NOMO-1 treated with DMSO at 0.1 percent for 48 hours (cell line): ENCODE results near the gene C1orf21.

Experiments
- DNase-seq: peaks from one replicate; lab custom pipeline; 2025; ENCODE audit not compliant: unreplicated experiment; lab: John Stamatoyannopoulos, UW

C1orf21 gene

GRCh38 chr1:184443201-184443600, 56.4 kb downstream of the C1orf21 start:
- DNase-seq, result no peak

DNA sequence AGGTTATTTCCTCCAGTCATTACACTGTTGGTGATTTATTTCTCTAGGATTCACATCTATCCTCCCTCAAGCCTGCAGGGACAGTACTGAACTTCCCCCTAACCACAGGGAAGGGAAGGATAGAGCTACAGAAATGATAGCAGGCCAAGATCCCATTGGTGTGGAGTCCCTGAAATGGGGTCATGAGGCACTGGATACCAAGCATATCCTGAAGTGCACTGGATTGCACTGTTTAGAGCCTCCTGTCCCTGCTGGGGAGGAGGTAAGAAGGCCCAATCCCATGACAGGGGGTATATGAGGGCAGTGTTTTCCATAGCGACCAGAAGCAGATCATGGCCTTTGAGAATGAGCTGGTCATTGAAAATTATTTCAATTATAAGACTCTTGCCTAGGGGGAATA, 56.8 kb downstream of the C1orf21 start:
- no peak for DNase-seq

DNA sequence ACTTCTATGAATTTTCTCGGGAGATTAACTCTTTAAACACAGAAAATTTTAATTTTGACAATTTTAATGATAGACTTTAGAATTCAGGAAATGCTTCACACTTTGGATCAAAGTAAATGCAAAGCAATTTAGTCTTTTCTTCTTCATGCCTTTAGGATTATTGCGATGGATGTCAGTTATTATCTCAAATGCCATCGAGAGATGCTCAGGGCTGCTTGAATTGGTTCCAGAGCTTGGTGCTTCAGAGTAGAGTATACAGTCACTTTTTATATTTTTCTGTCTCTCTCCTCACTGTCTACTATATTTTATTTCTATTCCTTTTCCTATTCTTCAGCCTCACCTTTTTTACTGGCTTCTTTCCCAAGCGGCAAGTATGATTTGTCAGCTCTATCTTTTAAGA, 59.2 kb downstream of the C1orf21 start:
- DNase-seq, result no peak

DNA sequence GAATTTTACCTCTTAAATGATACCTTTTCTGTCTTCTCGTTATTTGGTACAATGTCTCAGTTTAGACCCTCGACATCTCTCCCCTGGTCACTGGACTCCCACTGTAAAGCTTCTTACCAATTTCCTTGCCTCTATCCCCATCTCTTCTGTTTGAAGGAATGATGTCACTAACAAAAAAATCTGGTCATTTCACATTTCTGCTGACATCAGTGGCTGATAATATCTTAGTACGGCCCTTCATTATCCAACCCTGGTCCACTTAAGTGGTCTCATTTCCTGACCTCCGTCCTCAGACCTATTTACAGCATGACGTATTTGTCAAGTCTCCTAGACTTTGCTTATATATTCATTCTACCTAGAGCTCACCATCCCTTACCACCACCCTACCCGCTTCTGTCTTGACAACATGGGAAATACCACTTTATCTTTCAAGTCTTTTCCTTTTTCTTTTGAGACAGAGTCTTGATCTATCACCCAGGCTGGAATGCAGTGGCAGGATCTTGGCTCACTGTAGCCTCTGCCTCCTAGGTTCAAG, 60.9 kb downstream of the C1orf21 start:
- no peak for DNase-seq

GRCh38 chr1:184449916-184450315, 63.1 kb downstream of the C1orf21 start:
- DNase-seq, result no peak

DNA sequence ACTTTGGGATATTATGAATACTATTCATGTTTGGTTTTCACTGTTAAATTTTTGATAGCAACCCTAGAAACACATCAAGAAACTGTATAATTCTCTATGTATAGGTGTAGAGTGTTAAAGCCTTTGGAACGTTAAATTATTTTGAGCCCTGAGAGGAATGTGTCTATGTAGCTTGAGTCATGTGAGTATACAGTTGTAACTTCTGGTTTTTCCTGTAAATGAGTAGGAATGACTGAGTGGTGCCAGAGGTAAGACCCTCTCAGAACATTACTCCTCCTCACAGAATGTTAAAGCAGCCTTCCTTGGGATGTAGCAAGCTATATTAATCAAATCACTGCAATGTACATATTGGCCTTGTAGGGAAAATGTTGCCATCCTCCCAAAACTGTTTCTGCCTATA, 69.0 kb downstream of the C1orf21 start:
- no peak for DNase-seq

GRCh38 chr1:184456189-184456588, 69.4 kb downstream of the C1orf21 start:
- DNase-seq, result peak; percentile 88

- no peak for DNase-seq
Measured at GRCh38 chr1:184457500-184457899, 70.7 kb downstream of the C1orf21 start.

DNA sequence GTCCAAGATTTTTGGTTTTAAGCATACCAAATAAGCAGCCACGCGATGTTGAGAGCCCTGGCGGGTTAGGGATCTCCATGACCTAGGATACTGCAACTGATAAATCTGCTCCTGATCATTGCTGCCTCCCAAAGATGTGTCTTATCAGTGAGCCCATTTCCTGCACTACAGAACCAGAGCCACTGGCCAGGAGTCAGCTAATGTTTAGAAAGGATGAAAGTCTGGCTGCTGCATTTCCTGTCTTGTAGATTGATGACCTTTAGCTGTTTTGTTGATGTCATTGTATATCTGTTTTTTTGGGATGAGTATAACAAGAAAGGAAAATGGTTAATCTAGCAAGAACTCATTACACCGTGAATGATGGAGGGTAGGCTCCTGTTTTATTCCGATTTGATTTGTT, 74.5 kb downstream of the C1orf21 start:
- DNase-seq, result no peak

DNA sequence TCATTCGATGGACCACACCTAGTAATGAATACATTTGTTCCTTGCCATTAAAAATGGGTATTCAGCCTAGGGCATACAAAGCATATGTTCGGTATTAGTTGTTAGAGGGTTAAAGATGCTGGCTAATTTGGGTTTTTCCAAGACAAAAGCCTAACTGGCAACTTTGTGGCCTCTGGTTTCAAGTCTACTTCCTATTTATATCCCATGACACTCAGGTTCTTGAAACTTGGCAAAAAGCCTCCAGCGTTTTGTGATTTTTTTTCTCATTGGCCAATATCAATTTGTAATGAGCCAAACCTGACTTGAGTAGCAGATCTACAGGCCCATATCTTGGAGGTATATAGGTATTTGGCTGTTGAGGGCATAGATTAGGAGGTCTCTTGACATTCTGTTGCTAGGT, 75.3 kb downstream of the C1orf21 start:
- no peak for DNase-seq

DNA sequence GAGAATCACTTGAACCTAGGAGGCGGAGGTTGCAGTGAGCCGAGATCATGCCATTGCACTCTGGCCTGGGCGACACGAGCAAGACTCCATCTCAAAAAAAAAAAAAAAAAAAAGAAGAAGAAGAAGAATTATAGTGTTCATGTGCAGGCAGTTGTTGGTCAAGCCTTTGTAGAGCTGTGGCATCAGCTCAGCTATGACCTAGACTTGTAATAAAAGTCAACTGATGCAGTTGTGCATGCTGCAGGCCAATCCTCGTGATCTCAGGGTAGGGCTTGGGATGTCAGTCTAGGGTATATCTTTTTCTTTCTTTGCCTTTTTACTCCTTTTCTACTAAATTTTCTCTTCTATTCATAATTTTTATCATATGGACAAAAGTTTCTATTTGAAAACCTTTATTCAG, 76.2 kb downstream of the C1orf21 start:
- DNase-seq, result no peak

DNA sequence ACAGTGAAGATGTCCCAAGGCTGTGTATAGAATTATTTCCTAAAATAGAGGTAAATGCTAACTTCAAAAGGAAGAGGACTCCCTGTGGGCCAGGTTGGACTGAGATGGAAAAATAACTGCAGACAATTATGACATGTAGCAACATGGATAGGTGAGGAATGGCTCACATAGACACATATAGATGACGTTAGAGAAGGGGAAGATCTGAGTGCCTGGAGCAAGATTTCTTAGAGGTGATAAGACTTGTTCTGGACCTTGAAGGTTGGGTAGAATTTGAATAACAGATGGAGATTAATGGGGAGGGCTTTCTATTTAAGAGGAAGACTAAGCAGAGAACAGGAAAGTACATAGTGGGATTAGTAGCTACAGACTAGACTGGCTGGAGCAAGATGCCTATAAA, 76.9 kb downstream of the C1orf21 start:
- DNase-seq, result no peak

GRCh38 chr1:184464757-184465156, 77.9 kb downstream of the C1orf21 start:
- DNase-seq, result no peak

DNA sequence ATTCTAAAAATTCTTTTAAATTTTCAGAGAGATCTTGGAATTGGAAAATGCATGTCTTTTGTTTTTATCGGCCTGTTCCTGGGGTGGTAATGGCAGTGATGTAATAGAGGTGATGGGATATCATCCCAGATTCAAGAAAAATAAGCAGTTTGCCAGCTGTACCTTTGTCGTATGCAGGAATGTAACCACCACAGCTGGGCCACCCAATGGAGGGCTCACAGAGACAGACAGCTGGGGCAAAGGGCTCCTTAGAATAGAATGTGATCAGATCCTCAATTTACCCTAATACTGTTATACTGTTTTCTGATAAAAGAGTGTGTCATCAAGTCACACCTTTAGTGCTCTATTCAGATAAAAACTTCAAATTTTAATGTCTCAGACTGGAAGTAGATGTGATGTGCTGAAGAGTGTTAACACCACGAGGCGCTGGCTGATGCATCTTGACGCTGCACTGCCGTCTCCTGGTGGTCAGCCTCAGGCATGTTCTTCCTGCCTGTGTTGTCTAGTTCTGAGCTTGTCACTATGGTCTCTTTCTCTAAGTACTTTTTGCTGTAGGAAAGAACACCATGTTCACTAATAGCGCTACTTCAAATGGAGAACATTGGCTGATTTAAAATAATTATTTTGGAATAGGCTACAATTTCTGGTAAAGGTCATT, 78.8 kb downstream of the C1orf21 start:
- no peak for DNase-seq

DNA sequence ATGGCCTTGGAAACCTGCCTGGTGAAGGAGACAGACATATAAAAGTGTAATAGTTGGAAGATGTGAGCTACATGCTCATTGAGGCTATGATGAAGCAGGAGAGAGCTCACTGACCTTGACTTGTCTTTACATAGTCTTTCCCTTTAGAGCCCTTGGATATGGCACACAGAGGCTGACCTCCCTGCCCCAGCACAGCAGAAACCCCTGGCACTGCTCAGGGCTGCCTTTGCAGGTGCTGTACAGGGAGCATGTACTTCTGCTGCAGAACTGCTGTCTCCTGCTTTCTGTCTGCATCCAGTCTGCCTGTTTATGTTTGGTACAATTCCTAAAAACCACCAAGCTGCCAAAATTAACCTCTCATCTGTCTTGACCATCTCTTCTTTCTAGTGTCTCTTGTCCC, 80.5 kb downstream of the C1orf21 start:
- no peak for DNase-seq

DNA sequence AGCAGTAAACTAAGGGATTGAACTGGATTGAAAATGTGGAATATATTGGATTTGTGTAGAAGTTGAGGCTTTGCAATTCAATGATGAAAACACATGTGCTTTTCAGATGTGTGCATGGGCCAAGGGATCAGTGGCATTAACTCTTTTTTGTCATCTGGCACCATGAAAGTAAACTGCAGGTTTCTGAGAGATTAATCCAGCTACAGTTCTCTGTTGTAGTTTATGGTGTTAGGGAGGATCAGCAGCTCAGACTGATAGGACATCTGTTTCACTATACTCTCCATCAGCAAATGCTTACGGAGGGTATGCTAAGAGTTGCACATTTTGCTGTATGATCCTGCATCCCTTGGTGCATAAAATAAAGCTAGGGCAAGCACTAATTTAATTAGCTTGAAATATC, 82.6 kb downstream of the C1orf21 start:
- DNase-seq, result no peak

GRCh38 chr1:184471686-184472085, 84.9 kb downstream of the C1orf21 start:
- DNase-seq, result no peak

- DNase-seq, result no peak
Measured at GRCh38 chr1:184472136-184472535, 85.3 kb downstream of the C1orf21 start.

GRCh38 chr1:184473176-184473966, 86.5 kb downstream of the C1orf21 start:
- DNase-seq, result no peak

DNA sequence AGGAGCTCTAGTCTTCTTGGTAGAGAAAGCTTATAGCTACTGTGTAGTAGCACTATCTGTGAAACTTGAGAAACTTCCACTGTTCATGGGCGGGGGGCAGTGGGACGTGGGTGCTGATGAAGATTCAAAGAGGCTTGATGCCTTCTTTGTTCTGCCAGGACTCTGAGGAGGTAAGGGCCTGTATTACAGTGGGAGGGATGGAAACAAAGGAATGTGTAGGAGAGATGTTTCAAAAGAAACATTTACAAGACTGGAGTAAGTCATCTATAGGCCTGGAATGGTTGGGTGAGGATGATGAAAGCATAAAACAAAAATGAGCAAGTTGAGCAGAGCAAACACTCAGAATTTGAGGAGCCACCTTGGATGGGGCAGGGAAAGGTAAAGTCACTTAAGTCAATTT, 89.4 kb downstream of the C1orf21 start:
- DNase-seq, result no peak

DNA sequence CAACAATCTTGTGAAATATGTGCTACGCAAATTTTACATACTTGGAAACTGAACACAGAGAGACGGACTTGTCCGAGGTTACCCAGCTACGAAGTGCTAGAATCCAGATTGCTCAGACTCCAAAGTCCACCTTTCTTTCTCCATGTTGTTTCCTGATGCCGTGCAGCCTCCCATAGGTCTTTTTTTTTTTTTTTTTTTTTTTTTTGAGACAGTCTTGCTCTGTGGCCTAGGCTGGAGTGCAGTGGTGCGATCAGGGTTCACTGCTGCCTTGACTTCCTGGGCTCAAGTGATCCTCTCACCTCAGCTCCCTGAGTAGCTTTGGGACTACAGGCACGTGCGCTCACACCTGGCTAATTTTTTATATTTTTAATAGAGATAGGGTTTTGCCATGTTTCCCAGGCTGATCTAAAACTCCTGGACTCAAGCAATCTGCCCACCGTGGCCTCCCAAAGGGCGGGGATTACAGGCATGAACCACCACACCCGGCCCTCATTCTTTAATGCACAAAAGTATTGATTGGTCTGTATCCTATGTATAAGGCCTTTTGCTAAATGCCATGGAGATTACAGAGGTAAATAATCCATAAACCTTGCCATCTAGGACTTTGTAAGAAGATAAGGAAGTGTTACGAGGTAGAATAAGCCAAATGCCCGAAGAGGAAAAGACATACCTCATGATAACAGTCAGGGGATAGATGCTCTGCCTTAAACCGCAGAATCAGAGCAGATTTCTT, 92.8 kb downstream of the C1orf21 start:
- no peak for DNase-seq

- no peak for DNase-seq
Measured at GRCh38 chr1:184480736-184481135, 93.9 kb downstream of the C1orf21 start.
